Ishikawa (cell line): ENCODE measurements around the gene SEC14L2.

Experiments
- TCF12 ChIP-seq: IDR thresholded peaks from 2 replicates; pipeline ENCODE4 v1.6.1; 2012; ENCODE audit warnings: low read depth
- TF ChIP-seq, protein P1 (sequence below): IDR thresholded peaks from 2 replicates; pipeline ENCODE4 v1.6.1; 2012

DNA sequence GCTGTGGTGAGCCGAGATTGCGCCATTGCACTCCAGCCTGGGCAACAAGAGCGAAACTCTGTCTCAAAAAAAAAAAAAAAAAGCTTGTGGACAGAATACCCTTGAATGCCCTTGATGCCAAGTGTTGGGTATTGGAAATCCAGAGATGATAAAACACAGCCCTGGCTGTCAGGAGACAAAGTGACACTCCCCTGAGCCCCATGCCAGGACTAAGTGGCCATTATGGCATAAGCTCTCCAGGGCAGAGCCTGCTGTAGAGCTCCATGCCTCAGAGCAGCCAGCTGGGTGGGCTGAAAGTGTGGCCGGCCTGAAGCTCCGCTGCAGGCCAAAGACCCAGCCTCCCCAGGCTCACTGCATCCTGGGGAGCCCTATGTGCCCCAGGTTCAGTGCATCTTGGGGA lies 14.5 kb upstream of the SEC14L2 start:
- no peak for TF ChIP-seq TCF12
- TF ChIP-seq, protein P1, sequence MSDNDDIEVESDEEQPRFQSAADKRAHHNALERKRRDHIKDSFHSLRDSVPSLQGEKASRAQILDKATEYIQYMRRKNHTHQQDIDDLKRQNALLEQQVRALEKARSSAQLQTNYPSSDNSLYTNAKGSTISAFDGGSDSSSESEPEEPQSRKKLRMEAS, result no peak
